Muscle of leg (tissue), 16 donors: ENCODE data around the gene CAMK2N2. TPM values are rescaled to one million over a fixed set of nuclear protein-coding genes. Genes with fewer than 3 reads are reported as not detected.

ENCODE experiments used
- DNase-seq: peaks from one replicate; pipeline ENCODE4 v3.0.0; 2013
- H3K27ac ChIP-seq: one replicate; pipeline ENCODE4 v1.5.1; 2013; ENCODE audit warnings: mild to moderate bottlenecking, low read length, control low read depth
- H3K27me3 ChIP-seq: one replicate; pipeline ENCODE4 v1.6.1; 2013; ENCODE audit warnings: low read length; ENCODE audit not compliant: control insufficient read depth, insufficient read depth
- H3K36me3 ChIP-seq: one replicate; pipeline ENCODE4 v1.6.1; 2013; ENCODE audit warnings: low read length; ENCODE audit not compliant: control insufficient read depth, insufficient read depth
- H3K4me1 ChIP-seq: one replicate; pipeline ENCODE4 v1.6.1; 2013; ENCODE audit warnings: low read length; ENCODE audit not compliant: control insufficient read depth, insufficient read depth
- H3K4me3 ChIP-seq: one replicate; pipeline ENCODE4 v1.5.1; 2013; ENCODE audit warnings: low read length, control low read depth
- H3K9me3 ChIP-seq: replicated peaks from 2 replicates; pipeline ENCODE4 v1.6.1; 2013; ENCODE audit warnings: low read depth, low read length; ENCODE audit not compliant: control insufficient read depth
- WGBS: methylation state at CpG from one replicate; pipeline ENCODE4 v1.1.5; 2013; ENCODE audit warnings: missing lambda C conversion rate; ENCODE audit not compliant: insufficient coverage; 5-methylcytosine and 5-hydroxymethylcytosine counted together
- long read RNA-seq, 11 donors: transcript quantifications; one replicate each; lab custom pipeline, GENCODE V29; 2026
- polyA plus RNA-seq, 8 donors: library from polyadenylated mRNA; unstranded; fragments of 120-200 nt; gene quantifications; one replicate each; pipeline versions ENCODE4 v1.2.1 to v1.2.3, GENCODE V29; 2013; ENCODE audit warnings: inconsistent platforms in 1 of 8, low replicate concordance in 1 of 8; ENCODE audit not compliant: insufficient read length in 8 of 8, insufficient read depth in 1 of 8
- total RNA-seq: library from RNA; stranded (reverse); fragments of 120-200 nt; gene quantifications from one replicate; pipeline ENCODE4 v1.2.4, GENCODE V29; 2013

The CAMK2N2 gene
- total RNA-seq (0.04 TPM), polyA plus RNA-seq (under 1 TPM in 2 of 8 donors, not detected in 6; 0.10 to 0.16 TPM)
- long read RNA-seq, donor 1: 0 reads
- long read RNA-seq, donor 2: 0 reads
- long read RNA-seq, donor 3: 0 reads
- long read RNA-seq, donor 4: 0 reads
- long read RNA-seq, donor 5, partial matches to known transcripts: 133 of 165 reads
- long read RNA-seq, donor 5, other reads (novel, unspliced or antisense): 32 of 165 reads
- long read RNA-seq, donor 6: 0 reads
- long read RNA-seq, donor 7, partial matches to known transcripts: 0 of 1 reads
- long read RNA-seq, donor 7, other reads (novel, unspliced or antisense): 0 of 1 reads
- long read RNA-seq, donor 8: 0 reads
- long read RNA-seq, donor 9: 0 reads
- long read RNA-seq, donor 10: 0 reads
- long read RNA-seq, donor 11: 0 reads

DNA sequence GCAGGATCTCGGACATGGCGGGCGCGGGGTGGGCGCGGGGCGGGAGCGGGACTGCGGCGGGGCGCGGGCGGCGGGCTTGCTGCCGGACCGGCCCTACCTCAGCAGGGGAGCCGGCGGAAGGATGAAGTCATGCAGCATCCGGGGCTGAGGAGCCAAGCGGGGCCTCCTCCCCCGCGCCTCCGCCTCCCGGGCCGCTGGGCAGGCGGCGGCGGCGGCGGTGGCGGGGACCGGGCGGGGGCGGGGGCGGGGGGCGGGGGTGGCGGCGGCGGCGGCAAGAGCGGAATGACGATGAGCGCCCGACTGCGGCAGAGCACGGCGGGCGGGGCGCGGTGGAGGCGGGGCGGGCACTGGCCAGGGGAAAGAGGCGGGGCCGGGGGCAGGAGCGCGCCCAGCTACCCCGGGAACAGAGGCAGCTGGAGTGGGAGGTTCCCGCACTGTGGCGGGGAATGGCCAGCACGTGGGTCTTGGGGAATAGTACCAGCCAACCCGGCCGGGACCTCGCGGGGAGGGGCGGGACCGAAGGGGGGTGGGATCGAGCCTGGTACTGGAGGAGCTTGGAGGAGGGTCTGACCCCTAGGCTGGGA lies at the start of gene CAMK2N2:
TSS of gene CAMK2N2 (minus strand) at position 284 of the 584 bp plus-strand sequence. CDS start at position 16, 268 bp downstream.
- DNase-seq: no peak
- under 1% methylated on average over 43 of the region's 67 CpGs for WGBS

GRCh38 chr3:184308744-184309143 lies 47.4 kb upstream of the CAMK2N2 start:
- Histone ChIP-seq H3K9me3 (no peaks in the 10 kb centered on the region), H3K36me3 (peaks cover 51% of the 10 kb centered on the region), H3K27me3 (no peaks in the 10 kb centered on the region), H3K27ac (no peak overlapping the region), H3K4me1 (no peaks in the 10 kb centered on the region), H3K4me3 (no peak overlapping the region)
- WGBS: 33% methylated on average over 2 of the region's 7 CpGs
- DNase-seq: no peak

More for the DNA sequence above, at the start of gene CAMK2N2:
- Histone ChIP-seq H3K27me3 (peaks cover 61% of the 10 kb centered on the region), H3K9me3 (no peaks in the 10 kb centered on the region), H3K4me3 (peak within 1 kb of the TSS; percentile 9), H3K27ac (no peak within 1 kb of the TSS), H3K4me1 (peaks cover 23% of the 10 kb centered on the region), H3K36me3 (no peaks in the 10 kb centered on the region)

DNA sequence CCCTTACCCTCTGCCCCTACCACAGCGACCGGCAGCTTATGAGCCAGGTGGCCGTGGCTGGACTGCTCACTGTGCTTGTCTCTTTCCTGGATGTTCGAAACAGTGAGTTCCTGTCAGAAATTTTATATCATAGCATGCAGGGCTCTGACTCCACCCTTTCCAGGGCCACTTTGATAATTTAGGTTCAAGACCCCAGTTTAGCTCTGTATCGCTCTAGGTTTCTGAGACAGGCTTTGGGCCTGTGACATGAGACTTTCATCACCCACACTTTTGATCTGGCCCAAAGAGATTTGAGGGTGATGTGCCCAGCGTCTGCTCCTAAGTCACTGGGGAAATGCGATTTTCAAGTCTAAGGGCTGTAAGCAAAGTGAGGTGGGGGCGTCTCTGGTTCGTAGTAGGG lies 46.6 kb upstream of the CAMK2N2 start:
- 95% methylated on average over 9 of the region's 9 CpGs for WGBS
- H3K4me1 ChIP-seq: no peaks in the 10 kb centered on the region
- H3K27me3 ChIP-seq: no peaks in the 10 kb centered on the region
- H3K4me3 ChIP-seq: no peak overlapping the region
- no peak for DNase-seq
- H3K27ac ChIP-seq: no peak overlapping the region
- H3K9me3 ChIP-seq: no peaks in the 10 kb centered on the region
- peaks cover 60% of the 10 kb centered on the region for H3K36me3 ChIP-seq

GRCh38 chr3:184306341-184306972 lies 45.1 kb upstream of the CAMK2N2 start:
- peaks cover 74% of the 10 kb centered on the region for H3K36me3 ChIP-seq

DNA sequence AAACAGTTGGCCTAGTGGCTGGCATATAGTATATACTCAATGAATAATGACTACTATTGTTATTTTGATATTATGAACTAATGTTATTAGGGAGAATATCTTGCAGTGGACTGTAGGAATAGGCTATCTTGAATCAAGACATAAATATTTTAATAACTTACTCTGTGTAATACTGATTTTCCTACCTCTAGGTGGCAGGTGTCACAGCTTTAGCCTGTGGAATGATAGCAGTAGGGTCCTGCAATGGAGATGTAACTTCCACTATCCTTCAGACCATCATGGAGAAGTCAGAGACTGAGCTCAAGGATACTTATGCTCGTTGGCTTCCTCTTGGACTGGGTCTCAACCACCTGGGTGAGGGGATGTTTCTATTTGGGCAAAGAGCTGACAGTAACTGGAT lies 44.2 kb upstream of the CAMK2N2 start:
- Histone ChIP-seq H3K4me3 (no peak overlapping the region), H3K27ac (no peak overlapping the region), H3K36me3 (peaks cover 80% of the 10 kb centered on the region), H3K9me3 (no peaks in the 10 kb centered on the region), H3K4me1 (no peaks in the 10 kb centered on the region), H3K27me3 (no peaks in the 10 kb centered on the region)
- no peak for DNase-seq
- no CpG with 5 or more reads among the region's 1 CpG for WGBS

More at GRCh38 chr3:184306341-184306972, 45.1 kb upstream of the CAMK2N2 start:
- WGBS: 100% methylated on average over 1 of the region's 4 CpGs
- Histone ChIP-seq H3K27me3 (no peaks in the 10 kb centered on the region), H3K27ac (no peak overlapping the region), H3K9me3 (no peaks in the 10 kb centered on the region), H3K4me3 (no peak overlapping the region), H3K4me1 (no peaks in the 10 kb centered on the region)
- DNase-seq: no peak

GRCh38 chr3:184300378-184300720 lies 39.0 kb upstream of the CAMK2N2 start:
- Histone ChIP-seq H3K9me3 (no peaks in the 10 kb centered on the region), H3K36me3 (peaks cover 48% of the 10 kb centered on the region), H3K4me1 (peaks cover 14% of the 10 kb centered on the region), H3K4me3 (no peak overlapping the region), H3K27ac (no peak overlapping the region), H3K27me3 (no peaks in the 10 kb centered on the region)
- 83% methylated on average over 1 of the region's 3 CpGs for WGBS
- DNase-seq: no peak

DNA sequence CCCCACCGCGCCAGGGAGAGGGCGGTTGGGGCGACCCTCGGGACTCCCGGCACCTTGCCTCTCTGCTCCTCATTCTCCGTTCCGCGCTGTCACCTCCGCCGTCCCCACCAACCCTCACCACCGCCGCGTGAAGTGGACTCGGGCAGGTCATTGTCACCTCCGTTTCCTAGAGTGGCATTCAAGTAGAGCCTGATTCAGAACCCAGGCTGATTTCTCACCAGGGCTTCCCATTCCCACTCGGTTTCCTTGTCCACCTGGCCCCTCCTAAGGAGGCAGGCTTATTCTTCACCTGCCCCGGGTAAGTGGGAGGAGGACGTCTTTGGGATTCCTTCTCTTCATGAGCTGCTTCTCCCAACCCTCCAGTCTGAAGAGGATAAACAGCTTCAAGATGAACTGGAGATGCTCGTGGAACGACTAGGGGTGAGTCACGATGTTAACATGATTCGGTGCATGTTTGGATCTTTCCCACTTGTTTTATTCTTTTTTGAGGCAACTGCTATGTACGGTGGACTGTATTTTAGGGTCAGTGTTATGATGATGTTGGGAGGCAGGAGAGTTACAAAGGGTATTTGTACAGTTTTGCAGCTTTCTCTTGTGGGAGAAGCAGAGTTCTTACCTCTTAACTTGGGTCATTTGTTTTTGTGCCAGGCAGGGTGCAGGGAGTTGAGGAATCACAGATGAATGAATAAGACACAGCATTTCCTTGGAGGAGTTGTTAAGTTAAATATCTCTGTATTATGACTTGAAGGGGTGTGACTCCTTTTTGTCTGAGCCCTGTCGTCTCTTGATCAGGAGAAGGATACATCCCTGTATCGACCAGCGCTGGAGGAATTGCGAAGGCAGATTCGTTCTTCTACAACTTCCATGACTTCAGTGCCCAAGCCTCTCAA lies 38.4 kb upstream of the CAMK2N2 start:
- 4% methylated on average over 16 of the region's 29 CpGs for WGBS
- Histone ChIP-seq H3K9me3 (no peaks in the 10 kb centered on the region), H3K4me3 (peak overlapping the region; percentile 90), H3K36me3 (peaks cover 43% of the 10 kb centered on the region), H3K4me1 (peaks cover 14% of the 10 kb centered on the region), H3K27me3 (no peaks in the 10 kb centered on the region), H3K27ac (peak overlapping the region; percentile 40)
- DNase-seq: peak; percentile 18

DNA sequence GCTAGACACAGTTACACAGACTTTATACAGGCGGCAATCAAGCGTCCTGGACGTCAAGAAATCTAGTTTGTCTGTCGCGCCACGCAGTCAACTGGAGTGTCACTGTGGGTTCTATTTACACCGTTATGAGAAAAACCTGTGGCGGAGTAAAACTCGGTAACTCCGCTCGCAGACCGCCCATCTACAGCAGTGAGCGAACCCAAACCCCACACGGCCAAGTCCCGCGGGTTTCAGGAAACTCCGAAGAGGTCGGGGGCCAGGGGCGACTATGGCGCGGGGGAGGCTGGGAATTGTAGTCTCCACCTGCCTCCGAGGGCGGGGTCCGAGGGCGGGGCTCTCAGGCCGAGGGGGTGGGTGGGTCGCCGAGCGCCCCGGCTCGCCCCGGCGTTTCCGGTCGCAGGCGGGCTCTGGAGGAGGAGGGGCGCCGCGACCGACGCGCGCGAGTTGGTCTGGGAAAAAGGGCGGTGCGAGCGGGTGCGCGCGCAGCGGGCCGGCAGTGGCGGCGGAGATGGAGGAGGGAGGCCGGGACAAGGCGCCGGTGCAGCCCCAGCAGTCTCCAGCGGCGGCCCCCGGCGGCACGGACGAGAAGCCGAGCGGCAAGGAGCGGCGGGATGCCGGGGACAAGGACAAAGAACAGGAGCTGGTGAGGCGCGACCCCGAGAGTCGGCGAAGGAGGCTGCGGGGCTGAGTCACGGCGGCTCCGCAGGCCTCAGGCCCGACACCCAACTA lies 37.6 kb upstream of the CAMK2N2 start, which contains the start of gene PSMD2:
TSS of gene PSMD2 (plus strand) at position 483 of the 729 bp plus-strand sequence. CDS start at position 509, 26 bp downstream.
- peaks cover 14% of the 10 kb centered on the region for H3K4me1 ChIP-seq
- H3K27ac ChIP-seq: peak within 1 kb of the TSS; percentile 53
- peak within 1 kb of the TSS; percentile 90 for H3K4me3 ChIP-seq
- H3K36me3 ChIP-seq: peaks cover 35% of the 10 kb centered on the region
- WGBS: under 1% methylated on average over 72 of the region's 78 CpGs
- DNase-seq: peak; percentile 99
- no peaks in the 10 kb centered on the region for H3K27me3 ChIP-seq
- H3K9me3 ChIP-seq: no peaks in the 10 kb centered on the region

DNA sequence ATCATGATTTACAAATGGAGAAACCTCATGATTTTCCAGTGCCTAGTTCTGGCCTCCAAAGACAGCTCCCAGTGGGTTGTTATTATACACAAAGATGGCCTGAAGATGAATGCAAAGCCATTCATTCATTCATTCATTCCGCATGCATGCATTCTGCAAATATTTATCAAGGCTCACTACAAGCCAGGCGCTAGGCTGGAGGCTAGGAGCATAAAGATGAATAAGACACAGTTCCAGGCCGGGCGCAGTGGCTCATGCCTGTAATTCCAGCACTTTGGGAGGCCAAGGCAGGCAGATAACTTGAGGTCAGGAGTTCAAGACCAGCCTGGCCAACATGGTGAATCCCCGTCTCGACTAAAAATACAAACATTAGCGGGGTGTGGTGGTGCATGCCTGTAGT lies 35.3 kb upstream of the CAMK2N2 start:
- no peak for DNase-seq
- WGBS: 79% methylated on average over 6 of the region's 7 CpGs

More for the DNA sequence above, 35.3 kb upstream of the CAMK2N2 start:
- no peak overlapping the region for H3K4me3 ChIP-seq
- no peak overlapping the region for H3K27ac ChIP-seq
- no peaks in the 10 kb centered on the region for H3K27me3 ChIP-seq
- H3K4me1 ChIP-seq: peaks cover 14% of the 10 kb centered on the region
- H3K36me3 ChIP-seq: peaks cover 12% of the 10 kb centered on the region
- H3K9me3 ChIP-seq: no peaks in the 10 kb centered on the region
